ENCODE results near the gene NDUFA1.
"Not testable (repeated sequence)": the region's sequence is repeated elsewhere in the genome, so short reads cannot be mapped to it uniquely, and the experiment has no call there.

NDUFA1 gene

GRCh38 chrX:119885554-119886428 is 14.2 kb downstream of the NDUFA1 start:
- TF ChIP-seq, protein P1, sequence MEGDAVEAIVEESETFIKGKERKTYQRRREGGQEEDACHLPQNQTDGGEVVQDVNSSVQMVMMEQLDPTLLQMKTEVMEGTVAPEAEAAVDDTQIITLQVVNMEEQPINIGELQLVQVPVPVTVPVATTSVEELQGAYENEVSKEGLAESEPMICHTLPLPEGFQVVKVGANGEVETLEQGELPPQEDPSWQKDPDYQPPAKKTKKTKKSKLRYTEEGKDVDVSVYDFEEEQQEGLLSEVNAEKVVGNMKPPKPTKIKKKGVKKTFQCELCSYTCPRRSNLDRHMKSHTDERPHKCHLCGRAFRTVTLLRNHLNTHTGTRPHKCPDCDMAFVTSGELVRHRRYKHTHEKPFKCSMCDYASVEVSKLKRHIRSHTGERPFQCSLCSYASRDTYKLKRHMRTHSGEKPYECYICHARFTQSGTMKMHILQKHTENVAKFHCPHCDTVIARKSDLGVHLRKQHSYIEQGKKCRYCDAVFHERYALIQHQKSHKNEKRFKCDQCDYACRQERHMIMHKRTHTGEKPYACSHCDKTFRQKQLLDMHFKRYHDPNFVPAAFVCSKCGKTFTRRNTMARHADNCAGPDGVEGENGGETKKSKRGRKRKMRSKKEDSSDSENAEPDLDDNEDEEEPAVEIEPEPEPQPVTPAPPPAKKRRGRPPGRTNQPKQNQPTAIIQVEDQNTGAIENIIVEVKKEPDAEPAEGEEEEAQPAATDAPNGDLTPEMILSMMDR (IDR thresholded peaks at IDR 0.05; ENCODE audit: low read depth, low read length, missing control alignments) = no peak
- no peak for DNase-seq (ENCODE audit: extremely low read depth, low read depth)
- H3K4me3 ChIP-seq (replicated peaks; ENCODE audit: low read depth, low read length) = no peak overlapping the region

- TF ChIP-seq, protein P1 (IDR thresholded peaks at IDR 0.05; ENCODE audit: low read depth, low read length, missing control alignments) = peak; percentile 66
- DNase-seq (ENCODE audit: extremely low read depth, low read depth) = no peak
- peak overlapping the region; percentile 28 for H3K4me3 ChIP-seq (replicated peaks; ENCODE audit: low read depth, low read length)
Observed at GRCh38 chrX:119887721-119888425, 16.2 kb downstream of the NDUFA1 start.

- not testable (repeated sequence) for DNase-seq (ENCODE audit: extremely low read depth, low read depth); H3K4me3 ChIP-seq (replicated peaks; ENCODE audit: low read depth, low read length)
Observed at GRCh38 chrX:119890626-119891025, 19.0 kb downstream of the NDUFA1 start.

GRCh38 chrX:119891961-119892692 is 20.5 kb downstream of the NDUFA1 start:
- DNase-seq (ENCODE audit: extremely low read depth, low read depth); H3K4me3 ChIP-seq (replicated peaks; ENCODE audit: low read depth, low read length): not testable (repeated sequence)

GRCh38 chrX:119895843-119896326 is 24.3 kb downstream of the NDUFA1 start, which contains the start of gene AKAP14:
Gene AKAP14, plus strand, starts transcription at chrX:119895893. Its CDS starts 7,331 bp downstream, at chrX:119903224.
- TF ChIP-seq, protein P1 (IDR thresholded peaks at IDR 0.05; ENCODE audit: low read depth, low read length, missing control alignments) = no peak
- no peak within 1 kb of the TSS for H3K4me3 ChIP-seq (replicated peaks; ENCODE audit: low read depth, low read length)
- DNase-seq (ENCODE audit: extremely low read depth, low read depth) = no peak

- DNase-seq (ENCODE audit: extremely low read depth, low read depth) = no peak
- no peak overlapping the region for H3K4me3 ChIP-seq (replicated peaks; ENCODE audit: low read depth, low read length)
- TF ChIP-seq, protein P1 (IDR thresholded peaks at IDR 0.05; ENCODE audit: low read depth, low read length, missing control alignments) = no peak
Observed at GRCh38 chrX:119899125-119899524, 27.5 kb downstream of the NDUFA1 start.

- TF ChIP-seq, protein P1 (IDR thresholded peaks at IDR 0.05; ENCODE audit: low read depth, low read length, missing control alignments) = no peak
- DNase-seq (ENCODE audit: extremely low read depth, low read depth) = no peak
- H3K4me3 ChIP-seq (replicated peaks; ENCODE audit: low read depth, low read length) = no peak overlapping the region
Observed at GRCh38 chrX:119900976-119901375, 29.3 kb downstream of the NDUFA1 start.
